HS-27A (cell line): ENCODE results near the gene MREG.
"Not testable (repeated sequence)": the region's sequence is repeated elsewhere in the genome, so short reads cannot be mapped to it uniquely, and the experiment has no call there.

ENCODE experiments used
- DNase-seq: peaks from one replicate; pipeline ENCODE4 v3.0.0-alpha.2; 2012; ENCODE audit warnings: low read depth, missing footprints

The MREG gene

DNA sequence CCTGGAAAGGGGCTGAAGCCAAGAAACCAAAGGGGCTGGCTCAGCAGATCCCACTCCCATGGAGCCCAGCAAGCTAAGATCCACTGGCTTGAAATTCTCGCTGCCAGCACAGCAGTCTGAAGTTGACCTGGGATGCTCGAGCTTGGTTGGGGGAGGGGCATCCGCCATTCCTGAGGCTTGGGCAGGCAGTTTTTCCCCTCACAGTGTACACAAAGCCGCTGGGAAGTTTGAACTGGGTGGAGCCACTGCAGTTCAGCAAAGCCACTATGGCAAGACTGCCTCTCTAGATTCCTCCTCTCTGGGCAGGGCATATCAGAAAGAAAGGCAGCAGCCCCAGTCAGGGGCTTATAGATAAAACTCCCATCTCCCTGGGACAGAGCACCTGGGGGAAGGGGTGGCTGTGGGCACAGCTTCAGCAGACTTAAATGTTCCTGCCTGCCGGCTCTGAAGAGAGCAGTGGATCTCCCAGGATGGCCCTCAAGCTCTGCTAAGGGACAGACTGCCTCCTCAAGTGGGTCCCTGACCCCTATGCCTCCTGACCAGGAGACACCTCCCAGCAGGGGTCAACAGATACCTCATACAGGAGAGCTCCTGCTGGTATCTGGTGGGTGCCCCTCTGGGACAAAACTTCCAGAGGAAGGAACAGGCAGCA is 24.7 kb downstream of the MREG start:
- not testable (repeated sequence) for DNase-seq

DNA sequence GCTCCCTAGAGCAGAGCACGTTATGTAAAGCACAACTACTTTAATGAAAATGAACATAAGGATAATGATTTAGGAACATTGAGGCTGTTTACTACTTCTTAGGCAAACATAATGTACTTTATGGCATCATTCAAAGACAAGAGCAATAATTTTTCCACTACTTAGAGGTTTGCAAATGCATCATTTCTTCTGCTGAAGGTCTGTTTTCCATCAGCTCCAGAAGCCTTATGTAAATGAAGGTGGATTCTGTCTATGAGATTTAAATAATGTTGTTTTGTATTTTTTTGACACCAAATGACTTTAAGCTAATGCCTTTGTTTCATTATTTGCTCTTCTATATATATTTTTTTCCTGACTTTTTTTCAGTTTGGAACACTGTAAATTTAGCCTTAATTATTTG is 28.1 kb downstream of the MREG start:
- no peak for DNase-seq

DNA sequence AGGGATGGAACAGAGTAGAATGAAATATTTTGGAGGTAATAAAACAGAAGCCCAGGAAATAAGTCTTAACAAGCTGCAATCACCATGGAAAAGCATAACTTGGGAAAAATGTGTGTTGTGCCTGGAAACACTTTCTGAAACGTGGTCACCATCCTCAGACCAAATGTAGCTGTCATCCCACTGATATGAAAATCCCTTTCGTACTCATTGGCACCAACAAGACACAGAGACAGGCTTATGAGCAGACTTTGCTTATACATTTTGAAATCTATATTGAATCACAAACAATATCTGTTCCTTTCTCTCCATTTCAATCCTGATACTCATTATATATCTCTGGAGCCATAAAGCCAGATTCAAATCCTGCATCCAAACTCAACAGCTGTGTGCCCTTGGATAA is 28.7 kb downstream of the MREG start:
- no peak for DNase-seq

DNA sequence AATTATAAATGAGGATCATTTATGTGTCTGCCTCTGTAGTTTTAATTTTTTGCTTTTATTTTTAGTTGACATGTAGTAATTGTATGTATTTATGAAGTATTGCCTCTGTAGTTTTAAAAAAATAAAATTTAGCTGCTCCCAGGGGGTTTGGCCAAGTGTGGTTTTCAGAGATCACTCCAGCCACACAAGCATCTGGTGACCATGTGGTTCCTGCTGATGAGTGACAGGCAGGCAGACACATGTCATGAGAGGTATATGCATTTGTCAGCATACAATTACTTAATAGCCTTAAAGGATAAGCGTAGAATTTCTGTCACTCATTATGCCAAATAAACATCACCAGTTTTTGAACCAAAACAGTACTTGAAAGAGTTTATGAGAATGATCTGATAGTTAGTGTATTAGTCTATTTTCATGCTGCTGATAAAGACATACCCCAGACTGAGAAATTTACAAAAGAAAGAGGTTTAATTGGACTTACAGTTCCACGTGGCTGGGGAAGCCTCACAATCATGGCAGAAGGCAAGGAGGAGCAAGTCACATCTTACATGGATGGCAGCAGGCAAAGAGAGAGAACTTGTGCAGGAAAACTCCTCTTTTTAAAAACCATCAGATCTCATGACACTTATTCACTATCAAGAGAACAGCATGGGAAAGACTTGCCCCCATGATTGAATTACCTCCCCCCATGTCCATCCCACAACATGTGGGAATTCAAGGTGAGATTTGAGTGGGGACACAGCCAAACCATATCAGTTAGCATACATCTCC is 29.6 kb downstream of the MREG start:
- DNase-seq, result no peak

DNA sequence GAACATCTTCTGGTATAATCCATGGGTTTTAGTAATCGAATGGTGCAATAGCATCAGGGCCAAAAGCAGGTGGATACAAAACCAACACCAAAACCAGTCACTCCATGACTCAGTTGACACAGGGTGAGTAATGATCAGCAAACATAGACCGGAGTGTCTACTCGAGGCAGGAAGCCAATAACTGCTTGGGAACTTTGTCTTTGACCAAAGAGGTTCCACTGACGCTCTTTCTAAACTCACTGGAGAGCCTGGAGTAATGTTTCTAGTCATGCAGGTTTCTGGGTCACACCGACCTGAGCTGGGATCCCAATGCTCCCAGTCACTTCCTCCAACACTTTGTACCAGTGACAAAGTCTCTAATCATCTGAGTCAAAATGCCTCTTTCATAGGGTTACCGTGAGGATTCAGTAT is 30.9 kb downstream of the MREG start:
- DNase-seq, result no peak

DNA sequence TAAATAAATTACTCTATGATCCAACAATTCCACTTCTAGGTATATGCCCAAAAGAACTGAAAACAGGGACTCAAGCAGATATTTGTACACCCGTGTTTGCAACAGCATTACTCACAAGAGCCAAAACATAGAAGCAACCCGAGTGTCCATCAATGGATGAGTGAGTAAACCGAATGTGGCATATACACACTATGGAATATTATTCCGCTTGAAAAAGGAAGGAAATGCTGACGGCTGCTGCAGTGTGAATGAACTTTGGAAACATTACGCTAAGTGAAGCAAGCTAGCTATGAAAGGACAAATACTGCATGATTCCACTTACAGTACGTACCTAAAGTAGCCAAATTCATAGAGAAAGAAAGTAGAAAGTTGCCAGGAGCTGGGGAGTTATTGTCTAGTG is 32.2 kb downstream of the MREG start:
- DNase-seq, result no peak

DNA sequence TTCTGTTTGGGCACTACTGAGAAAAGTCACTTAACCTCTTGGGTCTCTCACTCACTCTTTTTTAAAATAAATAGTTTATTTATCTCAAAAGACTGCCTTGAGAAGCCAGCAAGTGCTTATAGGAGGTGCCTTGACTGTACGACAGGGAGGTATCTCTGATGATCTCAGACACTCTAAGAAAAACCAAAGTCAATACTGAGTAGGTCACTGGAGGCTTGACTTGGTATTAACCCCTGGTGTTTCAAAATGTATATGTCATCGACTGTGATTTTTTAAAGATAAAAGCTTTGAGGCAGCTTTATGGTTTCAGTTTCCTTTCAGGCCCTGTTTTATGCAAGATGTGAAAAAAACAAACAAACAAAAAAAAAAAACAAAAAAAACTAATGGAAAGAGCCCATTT is 33.7 kb downstream of the MREG start:
- no peak for DNase-seq

DNA sequence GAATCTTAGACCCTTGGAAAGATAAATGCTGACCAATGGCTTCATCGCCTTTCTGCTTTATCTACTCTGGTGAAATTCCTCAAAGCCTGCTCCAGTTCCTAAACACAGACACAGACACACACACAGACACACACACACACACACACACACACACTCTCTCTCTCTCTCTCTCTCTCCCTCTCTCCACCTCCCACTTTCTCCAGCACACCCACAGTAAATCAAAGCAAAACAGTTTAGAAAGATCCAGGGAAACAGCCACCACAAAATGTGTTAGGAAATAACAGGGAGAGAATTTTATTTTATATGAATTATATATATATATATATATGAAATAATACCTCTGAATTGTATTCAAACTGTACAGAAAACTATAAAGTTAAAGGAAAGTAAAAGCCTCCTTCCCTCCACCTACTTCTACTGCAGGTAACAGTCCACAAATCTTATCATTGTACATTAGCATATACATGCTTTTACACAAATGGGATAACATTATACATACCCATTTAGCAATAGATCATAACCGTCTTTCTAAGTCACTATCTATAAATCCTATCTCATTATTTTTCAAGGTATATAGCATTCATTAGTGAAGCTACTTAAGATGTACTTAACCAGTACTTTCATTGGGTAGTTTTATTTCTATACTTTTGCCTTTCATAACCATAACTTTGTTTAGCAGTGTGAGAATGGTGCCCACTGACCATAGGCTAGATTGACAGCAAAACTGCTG is 38.5 kb downstream of the MREG start:
- no peak for DNase-seq

DNA sequence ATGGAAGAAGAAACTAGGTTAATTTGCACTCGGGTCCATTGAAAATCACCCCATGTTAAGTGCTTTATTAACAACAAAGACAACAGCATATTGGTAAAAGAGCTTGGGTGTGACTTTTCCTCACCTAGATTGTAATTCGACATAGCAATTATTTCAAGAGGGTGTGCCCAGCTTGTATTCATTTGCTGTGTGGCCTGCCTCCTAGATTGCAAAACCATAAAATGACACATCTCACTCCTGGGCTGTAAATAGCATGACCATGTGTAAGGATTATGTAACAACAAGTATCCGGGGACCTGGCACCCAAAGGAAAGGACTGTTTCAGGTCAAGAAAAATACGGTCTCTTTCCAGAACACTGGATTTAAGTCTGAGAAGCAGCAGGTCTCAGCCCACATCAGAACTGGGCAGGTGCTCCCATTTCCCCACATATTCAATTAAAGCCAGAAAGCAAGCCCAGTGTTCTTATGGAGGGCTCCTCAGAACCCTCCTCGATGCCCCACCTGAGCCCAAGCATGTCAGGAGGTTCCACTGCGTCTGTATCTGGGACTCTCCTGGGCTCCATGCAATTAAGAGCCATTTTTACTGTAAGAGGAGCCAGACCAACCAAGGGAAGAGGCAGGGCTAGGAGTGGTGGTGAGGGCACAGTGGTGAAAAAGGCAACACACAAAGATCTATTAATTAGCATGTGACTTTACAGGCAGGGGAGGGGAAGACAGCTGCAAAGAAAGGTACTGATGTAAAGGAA is 39.2 kb downstream of the MREG start:
- DNase-seq, result no peak

DNA sequence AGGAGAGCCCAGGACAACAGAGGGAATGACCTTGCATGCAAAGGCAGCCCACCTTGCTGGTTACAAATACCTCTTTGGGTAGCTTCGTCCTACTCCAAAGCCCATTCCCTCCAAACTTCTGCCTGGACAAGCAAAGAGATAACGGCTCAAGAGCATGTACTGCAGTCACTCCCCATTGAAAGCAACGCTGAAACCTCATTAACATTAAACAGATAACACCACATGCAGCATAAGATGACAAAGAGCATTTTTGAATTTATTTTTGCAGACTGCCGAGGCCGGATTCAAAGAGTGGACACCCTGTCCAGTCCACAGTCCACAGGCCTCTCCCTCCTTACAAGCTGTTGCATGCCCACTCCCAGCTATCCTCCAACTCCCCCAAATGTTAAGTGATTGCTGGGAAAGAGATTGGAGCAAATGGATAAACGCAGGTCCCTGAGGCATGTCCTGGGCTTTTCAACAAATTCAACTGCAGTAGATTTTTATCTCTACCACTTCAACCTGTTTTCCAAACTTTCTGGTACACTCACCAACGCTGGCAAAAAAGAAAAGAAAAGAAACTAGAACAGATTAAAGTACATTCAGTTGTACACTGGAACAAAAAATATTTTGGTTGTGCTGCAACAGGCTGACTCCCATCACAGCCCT is 40.1 kb downstream of the MREG start:
- DNase-seq, result no peak

DNA sequence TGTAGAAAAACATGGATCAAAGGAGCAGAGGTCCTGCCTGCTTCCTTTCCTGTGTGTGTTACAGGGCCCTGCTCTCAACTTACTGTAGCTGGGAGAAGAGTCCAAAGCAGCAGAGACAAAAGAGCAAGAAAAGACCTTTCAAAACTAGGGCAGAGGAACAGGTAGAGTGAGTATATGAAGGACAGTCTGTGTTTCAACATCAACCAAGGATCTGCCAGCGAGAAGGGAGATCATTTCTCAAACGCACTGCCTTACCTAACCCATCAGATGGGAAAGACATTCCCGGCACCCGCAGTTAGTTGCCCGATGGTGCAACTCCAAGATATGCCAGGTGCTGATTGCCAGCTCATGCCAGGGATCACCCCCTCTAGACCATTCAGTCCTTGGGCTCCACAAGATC is 41.7 kb downstream of the MREG start:
- DNase-seq, result no peak

DNA sequence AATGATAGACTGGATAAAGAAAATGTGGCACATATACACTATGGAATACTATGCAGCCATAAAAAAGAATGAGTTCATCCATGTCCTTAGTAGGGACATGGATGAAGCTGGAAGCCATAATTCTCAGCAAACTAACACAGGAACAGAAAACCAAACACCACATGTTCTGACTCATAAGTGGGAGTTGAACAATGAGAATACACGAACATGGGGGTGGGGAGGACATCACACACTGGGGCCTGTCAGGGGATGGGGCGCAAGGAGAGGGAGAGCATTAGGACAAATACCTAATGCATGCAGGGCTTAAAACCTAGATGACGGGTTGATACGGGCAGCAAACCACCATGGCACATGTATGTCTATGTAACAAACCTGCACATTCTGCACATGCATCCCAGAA is 42.5 kb downstream of the MREG start:
- not testable (repeated sequence) for DNase-seq

DNA sequence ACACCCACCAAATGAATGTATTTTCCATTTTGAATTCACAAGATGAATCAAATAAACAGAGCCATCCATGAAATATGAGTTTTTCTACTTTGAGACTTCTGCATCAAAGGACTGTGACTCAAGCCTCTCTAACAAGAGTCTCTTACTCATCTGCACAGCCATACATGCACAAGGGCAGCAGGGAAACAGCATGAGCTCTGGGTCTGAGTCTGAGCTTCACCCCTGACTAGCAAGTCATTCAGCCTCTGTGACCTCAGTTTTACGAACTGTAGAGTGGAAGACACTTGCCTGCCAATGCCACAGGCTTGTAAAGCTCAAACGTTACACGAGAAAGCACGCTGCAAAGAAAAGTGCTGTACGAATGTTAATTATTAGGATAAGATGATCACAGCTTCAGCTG is 42.9 kb downstream of the MREG start:
- no peak for DNase-seq

DNA sequence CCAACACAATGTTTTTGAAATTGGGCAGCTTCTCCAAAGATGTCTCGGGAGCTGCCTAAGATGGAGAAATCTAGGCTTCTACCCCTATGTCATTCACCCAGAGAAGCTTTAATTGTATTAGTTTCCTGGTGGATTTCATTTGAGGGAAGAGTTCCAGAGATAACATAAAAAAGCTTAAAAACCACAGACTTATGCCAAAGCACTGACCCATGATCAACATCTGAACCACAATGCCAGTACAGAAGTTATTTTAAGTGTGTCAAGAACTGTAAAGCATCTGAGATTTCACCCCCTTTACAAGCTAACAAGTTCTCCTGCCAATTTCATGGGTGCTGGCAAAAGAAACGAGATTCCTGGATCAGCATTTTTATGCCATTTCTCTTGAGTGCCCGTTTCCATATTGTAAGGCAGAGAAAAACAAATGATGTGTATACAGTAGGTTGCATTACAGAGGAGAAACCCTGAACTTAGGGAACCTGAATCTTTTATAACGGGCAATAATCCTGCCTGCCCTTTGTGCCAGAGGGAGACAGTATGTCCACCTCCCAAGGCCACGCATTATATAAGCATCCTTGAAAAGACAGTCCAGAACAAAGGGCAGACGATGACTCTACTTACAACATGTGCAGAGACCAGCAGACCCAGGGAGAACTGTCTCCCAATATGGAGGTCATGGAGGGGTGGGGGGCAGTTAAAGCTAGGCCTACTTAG is 44.1 kb downstream of the MREG start:
- no peak for DNase-seq

DNA sequence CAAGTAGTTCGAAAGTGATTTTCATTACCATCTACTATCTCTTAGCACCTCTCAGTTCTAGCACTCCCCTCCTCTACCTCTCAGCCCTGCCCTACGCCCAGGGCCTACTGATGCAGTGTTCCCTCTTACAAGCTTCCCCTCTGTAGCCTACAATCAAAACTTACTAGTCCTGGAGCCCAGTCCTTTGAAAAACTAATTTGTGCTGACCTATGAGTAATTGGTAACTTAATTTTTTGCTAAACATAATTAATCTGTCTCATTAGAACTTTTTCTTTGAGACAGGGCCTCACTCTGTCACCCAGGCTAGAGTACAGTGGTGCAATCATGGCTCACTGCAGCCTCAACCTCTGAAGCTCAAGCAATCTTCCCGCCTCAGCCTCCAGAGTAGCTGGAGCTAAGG is 44.9 kb downstream of the MREG start:
- no peak for DNase-seq

DNA sequence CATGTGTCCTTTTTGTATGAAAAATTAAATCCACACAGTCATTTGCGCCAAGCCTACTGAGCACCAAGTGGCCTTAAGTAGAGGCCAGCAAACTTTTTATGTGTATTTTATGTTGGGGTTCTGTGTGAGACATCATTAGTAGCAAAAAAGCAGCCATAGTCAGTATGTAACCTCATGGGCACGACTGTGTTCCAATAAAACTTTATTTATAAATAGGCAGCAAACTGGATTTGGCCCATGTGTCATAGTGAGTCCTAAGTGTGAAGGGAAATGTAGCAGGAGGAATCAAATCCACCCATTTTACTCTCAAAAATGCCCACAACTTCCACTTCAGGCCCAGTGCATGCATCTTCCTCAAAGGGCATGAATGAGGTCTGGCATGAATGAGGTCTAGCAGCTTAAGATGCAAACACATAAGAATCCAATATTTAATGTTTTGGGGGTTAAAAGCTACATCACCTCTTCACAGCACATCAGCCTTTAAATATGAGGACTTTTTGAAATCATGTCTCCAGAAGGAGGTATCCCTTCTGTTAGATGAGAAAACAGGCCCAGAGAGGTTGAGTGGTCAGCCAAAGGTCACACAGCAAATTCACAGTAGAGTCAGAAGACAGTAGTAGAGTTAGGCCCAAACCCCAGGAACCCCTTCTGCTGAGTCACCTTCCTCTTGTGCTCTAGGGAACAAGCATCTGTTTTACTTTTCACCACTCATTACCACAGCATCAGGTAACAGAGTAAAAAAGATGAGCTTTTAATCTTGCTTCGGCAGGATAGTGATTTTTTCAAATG is 45.6 kb downstream of the MREG start:
- DNase-seq, result no peak

DNA sequence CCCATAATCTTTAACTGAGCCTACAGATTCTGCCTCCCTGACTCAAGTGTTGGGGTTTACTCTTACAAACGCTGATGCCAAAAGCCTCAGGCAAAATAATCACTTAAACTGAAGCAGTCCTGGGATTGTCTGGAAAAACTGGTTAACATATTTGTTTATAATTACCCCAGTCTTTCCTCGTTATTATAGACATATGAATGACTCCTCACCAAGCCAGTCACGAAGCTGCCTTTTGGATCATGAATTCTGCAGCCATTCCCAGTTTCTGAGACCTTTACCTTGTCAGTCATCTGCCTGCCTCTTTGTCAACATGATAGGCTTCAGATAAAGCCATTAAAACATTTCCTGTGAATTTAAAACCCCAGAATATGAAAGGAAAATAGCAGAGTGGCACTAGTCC is 46.4 kb downstream of the MREG start:
- DNase-seq, result no peak

DNA sequence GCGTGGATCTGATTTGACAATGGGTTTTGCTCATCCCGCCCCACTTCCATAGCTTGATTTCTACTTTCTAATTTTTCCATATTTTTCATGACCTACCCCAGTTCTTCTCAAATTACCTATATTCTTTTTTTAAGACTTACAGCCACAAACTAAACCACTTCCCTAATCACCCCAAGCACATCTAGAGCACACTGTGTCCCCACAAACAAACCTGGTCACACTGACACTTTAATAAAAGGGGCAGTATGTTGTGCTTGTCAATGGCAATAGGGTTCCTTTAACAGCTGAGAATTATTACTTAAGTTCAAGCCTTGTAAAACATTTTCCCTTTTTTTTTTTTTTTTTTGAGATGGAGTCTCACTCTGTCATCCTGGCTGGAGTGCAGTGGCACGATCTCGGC is 47.1 kb downstream of the MREG start:
- DNase-seq, result no peak

DNA sequence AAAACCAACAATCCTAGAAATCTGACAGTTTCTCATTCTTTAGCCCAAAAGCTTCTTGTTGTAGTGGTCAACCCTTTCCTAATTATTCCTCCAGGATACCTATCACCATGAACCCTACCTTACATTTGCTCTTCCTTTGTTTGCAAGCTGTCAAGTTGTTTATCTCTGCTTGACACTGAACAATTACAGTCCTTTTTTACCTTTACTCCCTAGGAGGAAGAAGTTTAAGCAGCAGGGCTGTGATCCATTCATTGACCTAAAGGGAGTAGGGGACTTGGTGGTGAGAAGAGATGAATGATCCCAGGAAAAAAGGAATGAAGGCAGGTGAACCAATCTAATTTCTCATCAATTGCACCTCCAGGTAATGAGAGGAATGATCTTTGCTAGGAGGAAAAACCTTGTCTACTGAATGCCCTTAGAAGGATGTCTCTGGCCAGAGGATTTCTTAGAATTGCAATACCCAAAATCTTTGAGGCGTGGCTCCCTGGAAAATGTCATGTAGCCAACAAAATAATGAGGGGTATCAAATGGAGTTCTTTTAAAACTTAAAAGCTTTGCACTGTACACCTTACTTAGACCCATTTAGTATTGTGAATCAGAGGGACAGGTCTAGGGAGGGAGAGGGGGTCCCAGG is 47.7 kb downstream of the MREG start:
- no peak for DNase-seq

DNA sequence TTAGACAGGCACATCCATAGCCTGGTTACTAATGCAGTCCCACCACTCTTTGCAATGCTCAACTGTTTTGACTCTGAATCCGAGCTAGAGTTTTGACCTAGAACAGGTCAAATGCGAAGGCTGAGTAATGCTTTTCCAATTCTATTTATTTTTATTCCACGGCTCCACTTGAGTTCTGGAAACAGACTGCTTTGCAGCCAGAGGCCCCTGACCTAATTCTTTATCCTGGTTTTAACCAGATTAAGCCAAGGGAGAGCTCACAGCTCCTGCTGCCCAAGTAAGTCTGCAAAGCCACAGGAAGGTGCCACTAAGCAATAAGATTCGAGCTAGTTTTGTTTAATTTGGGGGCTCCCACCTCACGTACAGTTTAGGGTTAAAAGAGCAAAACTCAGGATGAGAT is 51.4 kb downstream of the MREG start:
- no peak for DNase-seq
